ENCODE results near the gene EBF3. TPM values are rescaled to one million over a fixed set of nuclear protein-coding genes. Genes with fewer than 3 reads are reported as not detected.

Gene EBF3
- total RNA-seq, 1 donor = 6.0 TPM

- TF ChIP-seq CTCF (IDR thresholded peaks at IDR 0.05; ENCODE audit: insufficient read depth, low read depth, low read length) = no peak
- H3K4me3 ChIP-seq (ENCODE audit: low read depth, low read length) = no peak overlapping the region
- DNase-seq (ENCODE audit: low read depth) = no peak
These were observed 27.7 kb downstream of the EBF3 start for GRCh38 chr10:129936266-129936922.

GRCh38 chr10:129935867-129936152 is 28.3 kb downstream of the EBF3 start:
- H3K4me3 ChIP-seq (ENCODE audit: low read depth, low read length) = no peak overlapping the region
- no peak for TF ChIP-seq CTCF (IDR thresholded peaks at IDR 0.05; ENCODE audit: insufficient read depth, low read depth, low read length)
- DNase-seq (ENCODE audit: low read depth) = no peak

- no peak overlapping the region for H3K4me3 ChIP-seq (ENCODE audit: low read depth, low read length)
- no peak for TF ChIP-seq CTCF (IDR thresholded peaks at IDR 0.05; ENCODE audit: insufficient read depth, low read depth, low read length)
- no peak for DNase-seq (ENCODE audit: low read depth)
These were observed 28.8 kb downstream of the EBF3 start for GRCh38 chr10:129935102-129935866.

GRCh38 chr10:129934196-129934925 is 29.7 kb downstream of the EBF3 start:
- no peak overlapping the region for H3K4me3 ChIP-seq (ENCODE audit: low read depth, low read length)
- TF ChIP-seq CTCF (IDR thresholded peaks at IDR 0.05; ENCODE audit: insufficient read depth, low read depth, low read length) = no peak
- no peak for DNase-seq (ENCODE audit: low read depth)

GRCh38 chr10:129933456-129934092 is 30.5 kb downstream of the EBF3 start:
- TF ChIP-seq CTCF (IDR thresholded peaks at IDR 0.05; ENCODE audit: insufficient read depth, low read depth, low read length) = no peak
- H3K4me3 ChIP-seq (ENCODE audit: low read depth, low read length) = no peak overlapping the region
- DNase-seq (ENCODE audit: low read depth) = no peak

- H3K4me3 ChIP-seq (ENCODE audit: low read depth, low read length) = no peak overlapping the region
- TF ChIP-seq CTCF (IDR thresholded peaks at IDR 0.05; ENCODE audit: insufficient read depth, low read depth, low read length) = no peak
- DNase-seq (ENCODE audit: low read depth) = no peak
These were observed 31.2 kb downstream of the EBF3 start for GRCh38 chr10:129932751-129933433.
